T-helper 2 cell (primary cell): ENCODE results near the gene DMC1.

ENCODE experiments used
- DNase-seq, 5 experiments: peaks; one replicate each; pipeline versions ENCODE4 v3.0.0 to v3.0.0-alpha.2; 2012 to 2022

Gene DMC1

GRCh38 chr22:38567531-38568285, 2.3 kb downstream of the DMC1 start:
- DNase-seq = no peak

- DNase-seq = no peak
These were observed 3.1 kb downstream of the DMC1 start for GRCh38 chr22:38566726-38567504.

- DNase-seq = no peak
These were observed 4.5 kb downstream of the DMC1 start for GRCh38 chr22:38565441-38565840.

- DNase-seq = no peak
These were observed 5.3 kb downstream of the DMC1 start for GRCh38 chr22:38564669-38565068.

- DNase-seq = no peak
These were observed 15.7 kb downstream of the DMC1 start for GRCh38 chr22:38554281-38554680.

GRCh38 chr22:38549101-38549894, 20.7 kb downstream of the DMC1 start:
- DNase-seq = no peak

- no peak for DNase-seq
These were observed 29.3 kb downstream of the DMC1 start for GRCh38 chr22:38540701-38541100.

GRCh38 chr22:38531251-38531938, 38.6 kb downstream of the DMC1 start:
- no peak for DNase-seq

GRCh38 chr22:38524429-38524828, 45.6 kb downstream of the DMC1 start:
- DNase-seq = no peak

GRCh38 chr22:38523479-38523878, 46.5 kb downstream of the DMC1 start:
- no peak for DNase-seq

GRCh38 chr22:38523029-38523428, 47.0 kb downstream of the DMC1 start:
- DNase-seq = no peak

- DNase-seq = no peak
These were observed 50.3 kb downstream of the DMC1 start for GRCh38 chr22:38519453-38520250.

- no peak for DNase-seq
These were observed 51.4 kb downstream of the DMC1 start for GRCh38 chr22:38518620-38519019.

GRCh38 chr22:38513063-38513462, 56.9 kb downstream of the DMC1 start:
- DNase-seq = peak in 2 of 5 experiments; percentile 46 to 53

GRCh38 chr22:38510416-38510970, 59.5 kb downstream of the DMC1 start:
- DNase-seq = no peak

- peak; percentile 76 to 98 (median 89) for DNase-seq
These were observed 63.6 kb downstream of the DMC1 start, which contains the start of gene DDX17 for GRCh38 chr22:38506118-38506962. Gene DDX17 (minus strand): TSS chr22:38506311.

GRCh38 chr22:38505541-38506117, 64.4 kb downstream of the DMC1 start:
- peak in 4 of 5 experiments; percentile 31 to 69 (median 38) for DNase-seq

GRCh38 chr22:38504731-38505540, 65.0 kb downstream of the DMC1 start:
- peak; percentile 18 to 79 (median 49) for DNase-seq

GRCh38 chr22:38503021-38503420, 67.0 kb downstream of the DMC1 start:
- DNase-seq = no peak
